H1 (cell line): ENCODE measurements around the gene AHRR. TPM values are rescaled to one million over a fixed set of nuclear protein-coding genes. Genes with fewer than 3 reads are reported as not detected.

Experiments used
- CTCF ChIA-PET: fragments of 300-600 bp; sonication (Branson Sonifier 250); formaldehyde crosslinking; loops from one replicate; lab custom pipeline; 2021; ENCODE audit not compliant: partially characterized antibody; lab: Charles Lee
- POLR2A ChIA-PET: fragments of 300-600 bp; sonication (Branson Sonifier 250); formaldehyde crosslinking; loops from one replicate; lab custom pipeline; 2021; ENCODE audit warnings: inconsistent platforms; ENCODE audit not compliant: partially characterized antibody; lab: Charles Lee
- DNase-seq, 2 experiments: peaks; one replicate each; pipeline versions ENCODE4 v3.0.0 to v3.0.0-alpha.2; 2010 to 2022; ENCODE audit warnings: low spot score in 2 of 2, low read depth in 1 of 2, mixed read lengths in 1 of 2
- FAIRE-seq: peaks from 2 replicates; lab custom pipeline; 2011; peaks lifted over from hg19 to GRCh38; lab: Jason Lieb, UNC
- H2AFZ ChIP-seq: 2 replicates; pipeline ENCODE4 v1.8.1; 2012; ENCODE audit warnings: low read length, inconsistent platforms
- H2AK5ac ChIP-seq: 2 replicates; pipeline ENCODE4 v1.6.1; 2013; ENCODE audit warnings: low read depth, low read length
- H2BK120ac ChIP-seq: replicated peaks from 2 replicates; pipeline ENCODE3; 2013; ENCODE audit warnings: low read depth, low read length, inconsistent platforms
- H2BK12ac ChIP-seq: 2 replicates; pipeline ENCODE4 v1.6.1; 2013; ENCODE audit warnings: low read depth, low read length
- H2BK15ac ChIP-seq: 2 replicates; pipeline ENCODE4 v1.6.1; 2013; ENCODE audit warnings: low read length
- H2BK20ac ChIP-seq: 2 replicates; pipeline ENCODE4 v1.6.1; 2013; ENCODE audit warnings: low read length
- H2BK5ac ChIP-seq: 2 replicates; pipeline ENCODE4 v1.6.1; 2013; ENCODE audit warnings: low read depth, low read length
- H3K14ac ChIP-seq: 2 replicates; pipeline ENCODE4 v1.6.1; 2013; ENCODE audit warnings: inconsistent platforms; ENCODE audit not compliant: insufficient read length
- H3K18ac ChIP-seq: 2 replicates; pipeline ENCODE4 v1.6.1; 2013; ENCODE audit warnings: low read length; ENCODE audit errors: extremely low read depth
- H3K23ac ChIP-seq: 2 replicates; pipeline ENCODE4 v1.6.1; 2013; ENCODE audit warnings: inconsistent platforms; ENCODE audit not compliant: insufficient read length
- H3K23me2 ChIP-seq: 2 replicates; pipeline ENCODE4 v1.6.1; 2013; ENCODE audit warnings: low read depth, low read length
- H3K27ac ChIP-seq: 2 replicates; pipeline ENCODE4 v1.6.1; 2011; ENCODE audit warnings: low read depth, low read length, inconsistent platforms
- H3K27me3 ChIP-seq, 4 experiments: replicated peaks in 1 of 4; 1 replicate in 1 of 4; 2 replicates in 3 of 4; pipeline versions ENCODE4 v1.6.1 to v1.8.1; 2011 to 2013; ENCODE audit warnings: low read length in 3 of 4, mild to moderate bottlenecking in 3 of 4, inconsistent platforms in 2 of 4, mixed read lengths in 2 of 4, moderate library complexity in 1 of 4; ENCODE audit not compliant: control insufficient read depth in 3 of 4, insufficient read depth in 3 of 4; ENCODE audit errors: extremely low read depth in 1 of 4
- H3K36me3 ChIP-seq, 4 experiments: 2 replicates each; pipeline versions ENCODE4 v1.6.1 to v1.8.1; 2011 to 2013; ENCODE audit warnings: mild to moderate bottlenecking in 4 of 4, low read length in 3 of 4, moderate library complexity in 2 of 4, control low read depth in 1 of 4, inconsistent platforms in 1 of 4; ENCODE audit not compliant: insufficient read depth in 4 of 4, control insufficient read depth in 2 of 4
- H3K4ac ChIP-seq: replicated peaks from 2 replicates; pipeline ENCODE3; 2013; ENCODE audit warnings: low read length, low read depth, mixed read lengths, inconsistent platforms; ENCODE audit not compliant: insufficient read length
- H3K4me1 ChIP-seq, 4 experiments: replicated peaks in 1 of 4; 1 replicate in 1 of 4; 2 replicates in 3 of 4; pipeline versions ENCODE4 v1.6.1 to v1.8.1; 2011 to 2013; ENCODE audit warnings: low read length in 3 of 4, inconsistent platforms in 2 of 4, mixed read lengths in 1 of 4; ENCODE audit not compliant: insufficient read depth in 4 of 4, control insufficient read depth in 3 of 4
- H3K4me2 ChIP-seq, 2 experiments: 2 replicates each; pipeline versions ENCODE4 v1.6.1 to v1.8.1; 2011 to 2013; ENCODE audit warnings: low read depth in 2 of 2, low read length in 2 of 2, control low read depth in 1 of 2, inconsistent platforms in 1 of 2, mild to moderate bottlenecking in 1 of 2; ENCODE audit not compliant: insufficient read depth in 1 of 2
- H3K4me3 ChIP-seq, 4 experiments: fragments of 200-600, 300-600 bp in 1 of 4; sonication (generic), shearing (Covaris generic), sonication (Bioruptor Twin) in 1 of 4; 2 replicates each; pipeline versions ENCODE4 v1.5.1 to v1.8.1; 2011 to 2016; ENCODE audit warnings: low read length in 4 of 4, low read depth in 3 of 4, control low read depth in 2 of 4, inconsistent platforms in 2 of 4, mild to moderate bottlenecking in 2 of 4, mixed read lengths in 1 of 4, moderate library complexity in 1 of 4; ENCODE audit not compliant: insufficient read depth in 2 of 4; ENCODE audit errors: extremely low read depth in 1 of 4
- H3K56ac ChIP-seq: replicated peaks from 2 replicates; pipeline ENCODE3; 2013; ENCODE audit warnings: low read depth, mild to moderate bottlenecking, mixed read lengths, low read length, inconsistent platforms; ENCODE audit not compliant: insufficient read length
- H3K79me1 ChIP-seq: 2 replicates; pipeline ENCODE4 v1.6.1; 2013; ENCODE audit warnings: low read depth, low read length, control low read depth
- H3K79me2 ChIP-seq, 2 experiments: 2 replicates each; pipeline versions ENCODE4 v1.6.1 to v1.8.1; 2012 to 2013; ENCODE audit warnings: low read length in 2 of 2, mild to moderate bottlenecking in 2 of 2, inconsistent platforms in 1 of 2; ENCODE audit not compliant: insufficient read depth in 2 of 2, control insufficient read depth in 1 of 2
- H3K9ac ChIP-seq, 4 experiments: replicated peaks in 1 of 4; 1 replicate in 1 of 4; 2 replicates in 3 of 4; pipeline versions ENCODE4 v1.6.1 to v1.8.1; 2011 to 2013; ENCODE audit warnings: low read depth in 3 of 4, low read length in 3 of 4, control low read depth in 2 of 4, mild to moderate bottlenecking in 2 of 4, moderate library complexity in 2 of 4, inconsistent platforms in 1 of 4; ENCODE audit errors: extremely low read depth in 1 of 4
- H3K9me3 ChIP-seq, 2 experiments: 2 replicates each; pipeline versions ENCODE4 v1.6.1 to v1.8.1; 2012 to 2013; ENCODE audit warnings: mild to moderate bottlenecking in 2 of 2, moderate library complexity in 2 of 2, control low read depth in 1 of 2, inconsistent platforms in 1 of 2, low read depth in 1 of 2, low read length in 1 of 2, mixed read lengths in 1 of 2; ENCODE audit not compliant: insufficient read depth in 2 of 2
- H4K20me1 ChIP-seq, 2 experiments: replicated peaks in 1 of 2; 2 replicates each; pipeline versions ENCODE3 to v1.8.1; 2011 to 2013; ENCODE audit warnings: inconsistent platforms in 2 of 2, low read length in 2 of 2, mild to moderate bottlenecking in 1 of 2; ENCODE audit not compliant: insufficient read depth in 2 of 2, control insufficient read depth in 1 of 2
- H4K5ac ChIP-seq: 2 replicates; pipeline ENCODE4 v1.6.1; 2013; ENCODE audit warnings: low read length, low read depth, mixed read lengths, inconsistent platforms; ENCODE audit not compliant: insufficient read length
- H4K8ac ChIP-seq: 2 replicates; pipeline ENCODE4 v1.8.0; 2013; ENCODE audit warnings: mild to moderate bottlenecking, moderate library complexity, low read length, inconsistent platforms; ENCODE audit not compliant: insufficient read depth; ENCODE audit errors: extremely low read depth
- H4K91ac ChIP-seq: replicated peaks from 2 replicates; pipeline ENCODE3; 2013; ENCODE audit warnings: low read length, mixed read lengths, inconsistent platforms; ENCODE audit not compliant: insufficient read length
- ATF2 ChIP-seq: IDR thresholded peaks from 2 replicates; pipeline ENCODE4 v1.6.1; 2012; ENCODE audit warnings: low read length, inconsistent platforms
- YY1 ChIP-seq: IDR thresholded peaks from 2 replicates; pipeline ENCODE4 v1.6.1; 2011; ENCODE audit warnings: low read depth, mild to moderate bottlenecking, low read length
- WGBS, 2 experiments: shearing (Covaris generic) in 1 of 2; methylation state at CpG; one replicate each; pipeline versions ENCODE4 v1.1.6 to v1.1.7; 2013 to 2015; ENCODE audit warnings: low lambda C conversion rate in 2 of 2, mixed read lengths in 2 of 2, inconsistent platforms in 1 of 2, low coverage in 1 of 2, missing lambda C conversion rate in 1 of 2; ENCODE audit not compliant: insufficient replicate concordance in 2 of 2, insufficient coverage in 1 of 2, insufficient read length in 1 of 2; ENCODE audit errors: extremely low coverage in 1 of 2, missing lambda C conversion rate in 1 of 2; 5-methylcytosine and 5-hydroxymethylcytosine counted together
- polyA plus RNA-seq, 7 experiments: library from polyadenylated mRNA; depleted of rRNA in 3 of 7; stranded (reverse) in 5 of 7; unstranded in 2 of 7; fragments of >200 nt in 5 of 7; fragments of 200-250 nt in 2 of 7; gene quantifications; 1 replicate in 5 of 7; 2 replicates in 1 of 7; 4 replicates in 1 of 7; pipeline versions ENCODE4 v1.2.1 to v1.2.3, GENCODE V29; 2011 to 2013; ENCODE audit warnings: missing spikeins in 2 of 7, mixed read lengths in 2 of 7
- total RNA-seq: library from RNA; stranded (reverse); fragmentation: NEBNext Ultra II Directional; extraction: Animal tissue kit (Norgen Biotek cat#: 25700); gene quantifications from 2 replicates; pipeline ENCODE4 v1.2.1, GENCODE V29; 2021

Gene AHRR
- total and polyA plus RNA-seq, 2 of the 8 experiments (the other 6 are each of a cell fraction or from before 2014, with no cell fraction given), result 0.41 to 0.80 TPM

GRCh38 chr5:454936-455335, 133.4 kb downstream of the AHRR start:
- Histone ChIP-seq H2AK5ac (no peak overlapping the region), H3K79me1 (peaks cover 4% of the 10 kb centered on the region), H2BK15ac (no peak overlapping the region), H3K9ac (no peak overlapping the region), H2BK120ac (no peak overlapping the region), H2BK20ac (no peak overlapping the region), H3K4me3 (no peak overlapping the region), H3K14ac (no peak overlapping the region), H3K23me2 (no peaks in the 10 kb centered on the region), H3K4me1 (peaks cover 2 to 7% (median 2%) of the 10 kb centered on the region in 4 experiments; a peak in 5 of 7 replicates), H3K9me3 (peaks cover 0 to 6% of the 10 kb centered on the region in 2 experiments; a peak in 2 of 4 replicates), H2AFZ (no peak overlapping the region), H4K8ac (peak overlapping the region; percentile 94; the same call in 1 of the 2 replicates), H2BK12ac (no peak overlapping the region), H4K5ac (no peak overlapping the region), H3K79me2 (0 out of 4 replicates have a peak, but pooled peaks cover 0 to 3% of the 10 kb centered on the region in 2 experiments), H3K56ac (no peak overlapping the region), H3K27ac (no peak overlapping the region), H4K20me1 (no peaks in the 10 kb centered on the region), H4K91ac (no peak overlapping the region), H3K4ac (no peak overlapping the region), H3K36me3 (peaks cover 4 to 25% (median 14%) of the 10 kb centered on the region in 4 experiments; a peak in 6 of 8 replicates), H3K18ac (no peak overlapping the region), H3K23ac (no peak overlapping the region), H3K27me3 (no peaks in the 10 kb centered on the region), H2BK5ac (0 out of 2 replicates have a peak overlapping the region, but pooled peaks have one; percentile 16), H3K4me2 (no peak overlapping the region)
- WGBS, 2 experiments, result 85% methylated on average over 11 of the region's 11 CpGs; no CpG with 5 or more reads in 1 of the 2 experiments
- no peak for TF ChIP-seq ATF2
- 0 out of 2 replicates have a peak, but pooled peaks have one; percentile 19 for TF ChIP-seq YY1
- DNase-seq (no peak), FAIRE-seq (no peak)
- CTCF ChIA-PET, result interaction anchor here (0.9 to 2.7 kb wide), 2 partner anchors 9 to 26 kb away, joined by 3 to 10 read pairs; no protein-coding TSS in a partner anchor
- POLR2A ChIA-PET, result no interaction called here
